ENCODE measurements around the gene PIMREG.
A peak's percentile ranks its signal among the peaks of the same experiment; 100 is the strongest.

The PIMREG gene

GRCh38 chr17:6443692-6444570, at the start of gene PIMREG:
TSS of gene PIMREG (plus strand) at chr17:6444455. CDS start at chr17:6445111, 656 bp downstream.
- peak within 1 kb of the TSS; percentile 79 for H3K4me3 ChIP-seq (ENCODE audit: low read length)
- peak; percentile 87 for DNase-seq (ENCODE audit: low read depth)
- TF ChIP-seq CTCF (conservative IDR thresholded peaks at IDR 0.05; ENCODE audit: low read length) = no peak

GRCh38 chr17:6398955-6399354, 45.3 kb upstream of the PIMREG start:
- H3K4me3 ChIP-seq (ENCODE audit: low read length) = no peak overlapping the region
- no peak for TF ChIP-seq CTCF (conservative IDR thresholded peaks at IDR 0.05; ENCODE audit: low read length)
- no peak for DNase-seq (ENCODE audit: low read depth)

GRCh38 chr17:6402258-6402657, 42.0 kb upstream of the PIMREG start:
- TF ChIP-seq CTCF (conservative IDR thresholded peaks at IDR 0.05; ENCODE audit: low read length) = no peak
- peak; percentile 30 for DNase-seq (ENCODE audit: low read depth)
- H3K4me3 ChIP-seq (ENCODE audit: low read length) = no peak overlapping the region

- DNase-seq (ENCODE audit: low read depth) = no peak
- no peak overlapping the region for H3K4me3 ChIP-seq (ENCODE audit: low read length)
- no peak for TF ChIP-seq CTCF (conservative IDR thresholded peaks at IDR 0.05; ENCODE audit: low read length)
Measured at GRCh38 chr17:6408276-6408675, 36.0 kb upstream of the PIMREG start.

- DNase-seq (ENCODE audit: low read depth) = no peak
- no peak for TF ChIP-seq CTCF (conservative IDR thresholded peaks at IDR 0.05; ENCODE audit: low read length)
- H3K4me3 ChIP-seq (ENCODE audit: low read length) = no peak overlapping the region
Measured at GRCh38 chr17:6408735-6409134, 35.5 kb upstream of the PIMREG start.

- peak; percentile 60 for TF ChIP-seq CTCF (conservative IDR thresholded peaks at IDR 0.05; ENCODE audit: low read length)
- H3K4me3 ChIP-seq (ENCODE audit: low read length) = no peak overlapping the region
- DNase-seq (ENCODE audit: low read depth) = peak; percentile 43
Measured at GRCh38 chr17:6413065-6413464, 31.2 kb upstream of the PIMREG start.

- H3K4me3 ChIP-seq (ENCODE audit: low read length) = no peak overlapping the region
- TF ChIP-seq CTCF (conservative IDR thresholded peaks at IDR 0.05; ENCODE audit: low read length) = no peak
- no peak for DNase-seq (ENCODE audit: low read depth)
Measured at GRCh38 chr17:6415616-6416015, 28.6 kb upstream of the PIMREG start.
